ENCODE data around the gene ICAM1. TPM values are rescaled to one million over a fixed set of nuclear protein-coding genes. Genes with fewer than 3 reads are reported as not detected.
A peak's percentile ranks its signal among the peaks of the same experiment; 100 is the strongest.

Gene ICAM1
- total and polyA plus RNA-seq, 7 experiments from 2014 or later, result 1.2 to 47.2 (median 4.2) TPM

- POLR2A ChIA-PET, result no interaction called here
- H3K27ac Mint-ChIP-seq, result peak within 1 kb of the TSS in 1 of 9 donors; percentile 30
- peaks cover 0 to 10% (median 3%) of the 10 kb centered on the region in 5 donors for H3K36me3 Mint-ChIP-seq
These were observed 38.5 kb downstream of the ICAM1 start, which contains the start of gene ZGLP1 for GRCh38 chr19:10309423-10309822. Gene ZGLP1, minus strand, starts transcription at chr19:10309815.

GRCh38 chr19:10315335-10316214 is 44.7 kb downstream of the ICAM1 start, which contains the start of gene FDX2:
Gene FDX2, minus strand, starts transcription at chr19:10316015. Its CDS starts 19 bp downstream, at chr19:10315996.
- Histone ChIP-seq H3K27me3 (ENCODE audit: control insufficient read depth in 2 of 2, insufficient read depth in 2 of 2, low read length in 2 of 2) (no peaks in the 10 kb centered on the region), H3K4me3 (ENCODE audit: low read length) (peak within 1 kb of the TSS; percentile 86), H3K9me3 (ENCODE audit: control insufficient read depth in 2 of 3, low read length in 3 of 3) (no peaks in the 10 kb centered on the region), H3K36me3 (ENCODE audit: control insufficient read depth in 2 of 3, insufficient read depth in 3 of 3, low read length in 3 of 3) (peaks cover 3 to 52% (median 7%) of the 10 kb centered on the region in 3 experiments), H3K4me1 (ENCODE audit: control insufficient read depth in 2 of 2, insufficient read depth in 2 of 2, low read length in 2 of 2) (peaks cover 6 to 13% of the 10 kb centered on the region in 2 donors), H3K27ac (ENCODE audit: low read depth, low read length) (peak within 1 kb of the TSS; percentile 70)
- Mint-ChIP-seq H3K27me3 (no peaks in the 10 kb centered on the region), H3K9me3 (peaks cover 0 to 5% (median 0%) of the 10 kb centered on the region in 11 donors), H3K27ac (peak within 1 kb of the TSS; percentile 35 to 95 (median 86)), H3K4me3 (peak within 1 kb of the TSS; percentile 87 to 94 (median 90)), H3K4me1 (peaks cover 13 to 23% (median 16%) of the 10 kb centered on the region in 7 donors), H3K36me3 (peaks cover 0 to 11% (median 8%) of the 10 kb centered on the region in 5 donors)
- POLR2A ChIA-PET, result interaction anchor here (0.8 to 2.1 kb wide), 5 partner anchors 8 to 65 kb away, joined by 3 to 8 read pairs (median 3); partner anchors contain the start of genes ICAM1, ICAM5, RAVER1 and TYK2
- ATAC-seq (peak; percentile 92), DNase-seq (peak; percentile 77 to 94 (median 86))
- intact Hi-C loops (cut with micrococcal nuclease), result loop anchor here (1.0 to 2.0 kb wide), 5 partner anchors 17 to 74 kb away; partner anchors contain the start of genes RAVER1 (in 2 of the 2) and TYK2 (in 1 of the 2)
- CTCF ChIA-PET, result interaction anchor here (1.5 kb wide), 1 partner anchor 46 kb away, joined by 4 read pairs; no protein-coding TSS in a partner anchor

More at GRCh38 chr19:10309423-10309822, 38.5 kb downstream of the ICAM1 start, which contains the start of gene ZGLP1:
- intact Hi-C loops (cut with micrococcal nuclease), result no loop called here
- CTCF ChIA-PET, result no interaction called here
- H3K4me3 Mint-ChIP-seq, result no peak within 1 kb of the TSS
- no peaks in the 10 kb centered on the region for H3K9me3 ChIP-seq (ENCODE audit: control insufficient read depth in 2 of 3, low read length in 3 of 3)
- H3K4me1 Mint-ChIP-seq, result peaks cover 0 to 4% (median 3%) of the 10 kb centered on the region in 7 donors
- ATAC-seq (no peak), DNase-seq (no peak)
- peaks cover 0 to 12% (median 0%) of the 10 kb centered on the region in 3 experiments for H3K36me3 ChIP-seq (ENCODE audit: control insufficient read depth in 2 of 3, insufficient read depth in 3 of 3, low read length in 3 of 3)
- no peak within 1 kb of the TSS for H3K4me3 ChIP-seq (ENCODE audit: low read length)
- H3K4me1 ChIP-seq (ENCODE audit: control insufficient read depth in 2 of 2, insufficient read depth in 2 of 2, low read length in 2 of 2), result no peaks in the 10 kb centered on the region
- no peaks in the 10 kb centered on the region for H3K27me3 ChIP-seq (ENCODE audit: control insufficient read depth in 2 of 2, insufficient read depth in 2 of 2, low read length in 2 of 2)
- no peak within 1 kb of the TSS for H3K27ac ChIP-seq (ENCODE audit: low read depth, low read length)
- H3K9me3 Mint-ChIP-seq, result peaks cover 0 to 3% (median 0%) of the 10 kb centered on the region in 11 donors
- no peaks in the 10 kb centered on the region for H3K27me3 Mint-ChIP-seq

DNA sequence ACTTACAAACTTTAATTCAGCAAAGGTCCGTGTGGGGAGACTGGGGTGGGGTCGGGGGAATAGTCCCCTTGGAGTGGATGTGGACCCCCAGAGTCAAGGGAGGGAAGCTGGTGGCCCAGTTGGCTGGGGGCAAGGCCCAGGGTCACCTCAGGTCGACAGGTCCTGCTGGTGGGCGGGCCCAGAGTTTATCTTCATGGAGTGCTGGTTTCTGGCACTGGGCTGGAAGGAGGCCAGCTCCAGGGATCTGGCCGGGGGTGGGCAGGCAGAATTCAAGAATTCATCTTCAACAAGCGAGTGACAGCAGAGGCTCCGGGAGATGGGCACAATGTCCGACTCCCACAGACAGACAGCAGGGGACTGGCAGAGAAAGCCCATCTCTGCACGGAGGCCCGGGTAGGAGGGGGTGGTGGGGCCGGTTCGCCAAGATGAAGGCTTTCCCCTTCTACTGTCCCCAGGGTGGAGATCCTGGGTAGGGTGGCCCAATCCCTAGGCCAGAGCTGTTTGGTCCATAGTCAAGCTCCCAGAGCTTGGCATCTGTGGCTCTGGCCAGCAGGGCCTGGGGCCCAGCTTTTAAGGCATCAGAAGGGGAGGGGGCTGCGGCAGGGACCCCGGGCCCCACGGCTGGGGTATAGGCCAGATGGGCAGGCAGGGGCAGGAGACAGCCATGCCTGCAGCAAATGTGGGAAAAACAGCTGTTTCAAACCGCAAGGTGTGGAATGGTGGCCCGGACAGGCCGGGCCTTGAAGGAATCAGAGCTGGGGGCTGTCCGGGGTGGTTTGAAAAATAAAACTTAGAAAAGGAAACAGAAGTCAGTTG is 45.5 kb downstream of the ICAM1 start:
- no peak for DNase-seq

GRCh38 chr19:10317045-10317856 is 46.3 kb downstream of the ICAM1 start:
- peaks cover 13 to 27% (median 16%) of the 10 kb centered on the region in 7 donors for H3K4me1 Mint-ChIP-seq
- DNase-seq, result no peak
- ChIA-PET POLR2A (interaction anchor here (1.2 kb wide), 1 partner anchor 19 kb away, joined by 6 read pairs; no protein-coding TSS in a partner anchor), CTCF (interaction anchor here (1.2 kb wide), 1 partner anchor 28 kb away, joined by 3 read pairs; the partner anchor contains the start of gene ICAM5)
- ATAC-seq, result no peak
- H3K36me3 Mint-ChIP-seq, result peaks cover 5 to 16% (median 13%) of the 10 kb centered on the region in 5 donors
- H3K36me3 ChIP-seq (ENCODE audit: control insufficient read depth in 2 of 3, insufficient read depth in 3 of 3, low read length in 3 of 3), result peaks cover 3 to 63% (median 7%) of the 10 kb centered on the region in 3 experiments
- intact Hi-C loops (cut with micrococcal nuclease), result loop anchor here (2.0 kb wide), 2 partner anchors 16 to 64 kb away; partner anchors contain the start of genes RAVER1 (in 1 of the 2) and TYK2 (in 1 of the 2)
- H3K9me3 Mint-ChIP-seq, result peaks cover 0 to 3% (median 0%) of the 10 kb centered on the region in 11 donors
- H3K27me3 ChIP-seq (ENCODE audit: control insufficient read depth in 2 of 2, insufficient read depth in 2 of 2, low read length in 2 of 2), result no peaks in the 10 kb centered on the region
- H3K4me3 ChIP-seq (ENCODE audit: low read length), result no peak overlapping the region
- H3K4me3 Mint-ChIP-seq, result peak overlapping the region in 4 of 10 donors; percentile 4 to 53 (median 12)
- peak overlapping the region in 2 of 9 donors; percentile 25 to 30 for H3K27ac Mint-ChIP-seq
- peaks cover 6 to 13% of the 10 kb centered on the region in 2 donors for H3K4me1 ChIP-seq (ENCODE audit: control insufficient read depth in 2 of 2, insufficient read depth in 2 of 2, low read length in 2 of 2)
- H3K9me3 ChIP-seq (ENCODE audit: control insufficient read depth in 2 of 3, low read length in 3 of 3), result no peaks in the 10 kb centered on the region
- H3K27me3 Mint-ChIP-seq, result no peaks in the 10 kb centered on the region
- H3K27ac ChIP-seq (ENCODE audit: low read depth, low read length), result no peak overlapping the region

More for the DNA sequence above, 45.5 kb downstream of the ICAM1 start:
- H3K4me1 ChIP-seq (ENCODE audit: control insufficient read depth in 2 of 2, insufficient read depth in 2 of 2, low read length in 2 of 2), result peaks cover 6 to 13% of the 10 kb centered on the region in 2 donors
- Mint-ChIP-seq H3K9me3 (peaks cover 0 to 3% (median 0%) of the 10 kb centered on the region in 11 donors), H3K4me3 (peak overlapping the region; percentile 66 to 94 (median 90)), H3K27me3 (no peaks in the 10 kb centered on the region), H3K4me1 (peaks cover 13 to 23% (median 16%) of the 10 kb centered on the region in 7 donors), H3K27ac (peak overlapping the region; percentile 35 to 95 (median 81)), H3K36me3 (peaks cover 0 to 11% (median 8%) of the 10 kb centered on the region in 5 donors)
- no peaks in the 10 kb centered on the region for H3K27me3 ChIP-seq (ENCODE audit: control insufficient read depth in 2 of 2, insufficient read depth in 2 of 2, low read length in 2 of 2)
- H3K4me3 ChIP-seq (ENCODE audit: low read length), result peak overlapping the region; percentile 86
- intact Hi-C loops (cut with micrococcal nuclease), result loop anchor here (2.0 kb wide), 2 partner anchors 16 to 64 kb away; partner anchors contain the start of genes RAVER1 (in 1 of the 2) and TYK2 (in 1 of the 2)
- peaks cover 3 to 55% (median 7%) of the 10 kb centered on the region in 3 experiments for H3K36me3 ChIP-seq (ENCODE audit: control insufficient read depth in 2 of 3, insufficient read depth in 3 of 3, low read length in 3 of 3)
- no peak for ATAC-seq
- H3K27ac ChIP-seq (ENCODE audit: low read depth, low read length), result peak overlapping the region; percentile 70
- POLR2A ChIA-PET, result interaction anchor here (0.8 to 1.4 kb wide), 3 partner anchors 20 to 64 kb away, joined by 3 to 6 read pairs (median 5); partner anchors contain the start of genes ICAM1 and TYK2
- CTCF ChIA-PET, result interaction anchor here (1.2 kb wide), 1 partner anchor 27 kb away, joined by 3 read pairs; the partner anchor contains the start of gene ICAM5
- no peaks in the 10 kb centered on the region for H3K9me3 ChIP-seq (ENCODE audit: control insufficient read depth in 2 of 3, low read length in 3 of 3)

- Mint-ChIP-seq H3K27me3 (no peaks in the 10 kb centered on the region), H3K27ac (peak overlapping the region in 2 of 9 donors; percentile 25 to 33)
These were observed 47.0 kb downstream of the ICAM1 start for GRCh38 chr19:10317857-10318462.

More at GRCh38 chr19:10317857-10318462, 47.0 kb downstream of the ICAM1 start:
- ChIA-PET CTCF (interaction anchor here (0.8 kb wide), 1 partner anchor 11 kb away, joined by 3 read pairs; no protein-coding TSS in a partner anchor), POLR2A (interaction anchor here (0.6 kb wide), 1 partner anchor 308 kb away, joined by 7 read pairs; no protein-coding TSS in a partner anchor)
- ATAC-seq (no peak), DNase-seq (no peak)
- H3K4me3 ChIP-seq (ENCODE audit: low read length), result no peak overlapping the region
- Mint-ChIP-seq H3K4me1 (peaks cover 13 to 27% (median 16%) of the 10 kb centered on the region in 7 donors), H3K4me3 (no peak overlapping the region), H3K9me3 (peaks cover 0 to 3% (median 0%) of the 10 kb centered on the region in 11 donors), H3K36me3 (peaks cover 5 to 16% (median 13%) of the 10 kb centered on the region in 5 donors)
- H3K4me1 ChIP-seq (ENCODE audit: control insufficient read depth in 2 of 2, insufficient read depth in 2 of 2, low read length in 2 of 2), result peaks cover 6 to 13% of the 10 kb centered on the region in 2 donors
- no peak overlapping the region for H3K27ac ChIP-seq (ENCODE audit: low read depth, low read length)
- peaks cover 3 to 70% (median 7%) of the 10 kb centered on the region in 3 experiments for H3K36me3 ChIP-seq (ENCODE audit: control insufficient read depth in 2 of 3, insufficient read depth in 3 of 3, low read length in 3 of 3)
- H3K27me3 ChIP-seq (ENCODE audit: control insufficient read depth in 2 of 2, insufficient read depth in 2 of 2, low read length in 2 of 2), result no peaks in the 10 kb centered on the region
- intact Hi-C loops (cut with micrococcal nuclease), result loop anchor here (2.0 kb wide), 2 partner anchors 15 to 63 kb away; partner anchors contain the start of genes RAVER1 (in 1 of the 2) and TYK2 (in 1 of the 2)
- H3K9me3 ChIP-seq (ENCODE audit: control insufficient read depth in 2 of 3, low read length in 3 of 3), result no peaks in the 10 kb centered on the region

All from naive thymus-derived CD4-positive, alpha-beta T cell (primary cell).